Neural progenitor cell (in vitro differentiated cells): ENCODE results near the gene REEP1. TPM values are rescaled to one million over a fixed set of nuclear protein-coding genes. Genes with fewer than 3 reads are reported as not detected.
A peak's percentile ranks its signal among the peaks of the same experiment; 100 is the strongest.

Experiments used
- DNase-seq: peaks from one replicate; pipeline ENCODE4 v3.0.0-alpha.2; 2016; ENCODE audit warnings: low spot score
- H2AFZ ChIP-seq: fragments of 200-600 bp; sonication (generic); replicated peaks from 2 replicates; pipeline ENCODE4 v1.6.1; 2016; ENCODE audit warnings: antibody characterized with exemption
- H3F3A ChIP-seq: fragments of 200-600 bp; sonication (generic); 2 replicates; pipeline ENCODE4 v1.6.1; 2016; ENCODE audit warnings: antibody characterized with exemption, low read depth
- H3K27ac ChIP-seq: fragments of 200-600 bp; sonication (generic); 2 replicates; pipeline ENCODE4 v1.5.1; 2016; ENCODE audit warnings: mild to moderate bottlenecking
- H3K27me3 ChIP-seq: fragments of 200-600 bp; sonication (generic); 2 replicates; pipeline ENCODE4 v1.6.1; 2016; ENCODE audit warnings: mild to moderate bottlenecking, moderate library complexity
- H3K36me3 ChIP-seq: fragments of 200-600 bp; sonication (generic); 2 replicates; pipeline ENCODE4 v1.5.1; 2016
- H3K4me1 ChIP-seq: fragments of 200-600 bp; sonication (generic); 2 replicates; pipeline ENCODE4 v1.6.1; 2016; ENCODE audit warnings: mixed run types
- H3K4me2 ChIP-seq: fragments of 200-600 bp; sonication (generic); 2 replicates; pipeline ENCODE4 v1.6.1; 2016
- H3K4me3 ChIP-seq: fragments of 200-600 bp; sonication (generic); 2 replicates; pipeline ENCODE4 v1.5.1; 2016
- H3K79me2 ChIP-seq: fragments of 200-600 bp; sonication (generic); 2 replicates; pipeline ENCODE4 v1.6.1; 2016; ENCODE audit warnings: low read depth
- H3K9ac ChIP-seq: fragments of 200-600 bp; sonication (generic); 2 replicates; pipeline ENCODE4 v1.6.1; 2016
- H3K9me3 ChIP-seq: fragments of 200-600 bp; sonication (generic); 2 replicates; pipeline ENCODE4 v1.5.1; 2016; ENCODE audit warnings: low read depth
- H4K20me1 ChIP-seq: fragments of 200-600 bp; sonication (generic); 2 replicates; pipeline ENCODE4 v1.6.1; 2016; ENCODE audit warnings: low read depth
- H3K27ac Mint-ChIP-seq: 3 replicates; pipeline ENCODE4 v1.8.0; 2021; ENCODE audit warnings: mixed read lengths
- H3K27me3 Mint-ChIP-seq: 2 replicates; pipeline ENCODE4 v1.8.0; 2022; ENCODE audit warnings: low read depth, mild to moderate bottlenecking, inconsistent platforms, moderate library complexity, mixed read lengths; ENCODE audit not compliant: insufficient read depth
- H3K36me3 Mint-ChIP-seq: 3 replicates; pipeline ENCODE4 v1.8.0; 2021; ENCODE audit warnings: mixed read lengths
- H3K4me1 Mint-ChIP-seq: 3 replicates; pipeline ENCODE4 v1.8.0; 2021; ENCODE audit warnings: mixed read lengths
- H3K4me3 Mint-ChIP-seq: 3 replicates; pipeline ENCODE4 v1.8.0; 2021; ENCODE audit warnings: mild to moderate bottlenecking, moderate library complexity, mixed read lengths
- H3K9me3 Mint-ChIP-seq: 3 replicates; pipeline ENCODE4 v1.8.0; 2020; ENCODE audit warnings: mixed read lengths
- CTCF ChIP-seq: fragments of 200-600 bp; sonication (generic); IDR thresholded peaks from 2 replicates; pipeline ENCODE4 v1.5.1; 2017; ENCODE audit warnings: antibody characterized with exemption, mild to moderate bottlenecking
- EZH2 ChIP-seq: fragments of 200-600 bp; sonication (generic); IDR thresholded peaks from 2 replicates; pipeline ENCODE4 v1.6.1; 2017; ENCODE audit warnings: antibody characterized with exemption, mild to moderate bottlenecking, moderate library complexity
- EZH2phosphoT487 ChIP-seq: fragments of 200-600 bp; sonication (generic); IDR thresholded peaks from 2 replicates; pipeline ENCODE4 v1.6.1; 2017; ENCODE audit warnings: antibody characterized with exemption
- total RNA-seq: library from RNA; depleted of rRNA; stranded (reverse); fragments of >200 nt; gene quantifications from 2 replicates; pipeline ENCODE4 v1.2.3, GENCODE V29; 2015; ENCODE audit warnings: low replicate concordance

The REEP1 gene
- total RNA-seq, 1 donor from 2014 or later = 0.88 TPM

GRCh38 chr2:86224645-86225355, 112.6 kb downstream of the REEP1 start:
- no peak for DNase-seq
- no peak overlapping the region for H3K4me3 ChIP-seq
- no peaks in the 10 kb centered on the region for H4K20me1 ChIP-seq
- H3F3A ChIP-seq = no peaks in the 10 kb centered on the region
- peaks cover 15% of the 10 kb centered on the region for H3K4me1 ChIP-seq
- no peaks in the 10 kb centered on the region for H3K9me3 ChIP-seq
- no peak overlapping the region for H3K4me2 ChIP-seq
- H3K9ac ChIP-seq = no peak overlapping the region
- peaks cover 35% of the 10 kb centered on the region for H3K4me1 Mint-ChIP-seq
- H3K79me2 ChIP-seq = no peaks in the 10 kb centered on the region
- no peak overlapping the region for H3K27ac ChIP-seq
- H3K36me3 ChIP-seq = no peaks in the 10 kb centered on the region
- H3K27me3 ChIP-seq = peaks cover 5% of the 10 kb centered on the region
- H2AFZ ChIP-seq = no peak overlapping the region
- peaks cover 4% of the 10 kb centered on the region for H3K27me3 Mint-ChIP-seq
- no peak overlapping the region for H3K4me3 Mint-ChIP-seq
- peak overlapping the region; percentile 39 for H3K27ac Mint-ChIP-seq
- H3K36me3 Mint-ChIP-seq = no peaks in the 10 kb centered on the region
- H3K9me3 Mint-ChIP-seq = no peaks in the 10 kb centered on the region
- TF ChIP-seq CTCF (no peak), EZH2phosphoT487 (no peak), EZH2 (no peak)

- H3K4me3 ChIP-seq = no peak overlapping the region
- no peak overlapping the region for H2AFZ ChIP-seq
- H3K27ac Mint-ChIP-seq = peak overlapping the region; percentile 83
- H3K27ac ChIP-seq = no peak overlapping the region
- DNase-seq = peak; percentile 39
- no peaks in the 10 kb centered on the region for H3K36me3 ChIP-seq
- no peaks in the 10 kb centered on the region for H4K20me1 ChIP-seq
- no peak overlapping the region for H3K9ac ChIP-seq
- H3K4me1 Mint-ChIP-seq = peaks cover 35% of the 10 kb centered on the region
- H3F3A ChIP-seq = no peaks in the 10 kb centered on the region
- peaks cover 5% of the 10 kb centered on the region for H3K27me3 ChIP-seq
- H3K36me3 Mint-ChIP-seq = no peaks in the 10 kb centered on the region
- H3K4me3 Mint-ChIP-seq = no peak overlapping the region
- no peak for TF ChIP-seq EZH2
- TF ChIP-seq CTCF = no peak
- TF ChIP-seq EZH2phosphoT487 = peak; percentile 55
- no peaks in the 10 kb centered on the region for H3K9me3 Mint-ChIP-seq
- peaks cover 15% of the 10 kb centered on the region for H3K4me1 ChIP-seq
- no peaks in the 10 kb centered on the region for H3K79me2 ChIP-seq
- H3K9me3 ChIP-seq = no peaks in the 10 kb centered on the region
- peaks cover 4% of the 10 kb centered on the region for H3K27me3 Mint-ChIP-seq
- H3K4me2 ChIP-seq = no peak overlapping the region
Measured at GRCh38 chr2:86223927-86224560, 113.4 kb downstream of the REEP1 start.

GRCh38 chr2:86223140-86223926, 114.1 kb downstream of the REEP1 start:
- peaks cover 4% of the 10 kb centered on the region for H3K27me3 Mint-ChIP-seq
- DNase-seq = no peak
- Histone ChIP-seq H3K4me3 (no peak overlapping the region), H3K36me3 (no peaks in the 10 kb centered on the region), H3K4me2 (no peak overlapping the region), H3K79me2 (no peaks in the 10 kb centered on the region), H3K27ac (no peak overlapping the region), H3K9me3 (no peaks in the 10 kb centered on the region), H4K20me1 (no peaks in the 10 kb centered on the region), H3K4me1 (peaks cover 15% of the 10 kb centered on the region), H3F3A (no peaks in the 10 kb centered on the region), H3K9ac (no peak overlapping the region), H2AFZ (no peak overlapping the region), H3K27me3 (peaks cover 5% of the 10 kb centered on the region)
- peaks cover 30% of the 10 kb centered on the region for H3K4me1 Mint-ChIP-seq
- TF ChIP-seq CTCF (no peak), EZH2phosphoT487 (no peak), EZH2 (no peak)
- no peak overlapping the region for H3K4me3 Mint-ChIP-seq
- H3K9me3 Mint-ChIP-seq = no peaks in the 10 kb centered on the region
- peak overlapping the region; percentile 83 for H3K27ac Mint-ChIP-seq
- H3K36me3 Mint-ChIP-seq = no peaks in the 10 kb centered on the region
